ENCODE data around the gene RAE1.

The RAE1 gene

DNA sequence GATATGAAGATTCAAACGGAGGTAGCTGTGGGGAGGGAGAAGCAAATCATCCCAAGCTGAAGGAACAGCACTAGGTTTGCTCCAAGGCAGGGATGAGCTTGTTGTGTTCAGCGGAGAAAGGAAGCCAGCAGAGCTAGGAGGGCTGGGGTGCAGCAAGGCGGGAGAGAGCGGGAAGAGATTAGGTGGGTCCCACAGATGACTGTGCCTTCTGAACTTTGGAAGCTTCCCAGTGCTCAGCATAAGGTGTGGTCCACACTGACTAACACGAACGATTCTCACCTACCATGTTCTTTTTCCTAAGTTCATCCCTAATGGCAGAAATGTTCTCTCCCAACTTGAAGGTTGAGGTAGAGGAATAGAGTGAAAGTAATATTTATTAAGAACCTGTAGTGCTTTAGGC is 1.2 kb downstream of the RAE1 start:
- peak overlapping the region; percentile 95 for H3K4me3 ChIP-seq (ENCODE audit: low read depth, low read length)
- no peak for TF ChIP-seq CTCF (IDR thresholded peaks at IDR 0.05; ENCODE audit: low read depth, low read length, missing control alignments)
- DNase-seq (ENCODE audit: low read depth): no peak

DNA sequence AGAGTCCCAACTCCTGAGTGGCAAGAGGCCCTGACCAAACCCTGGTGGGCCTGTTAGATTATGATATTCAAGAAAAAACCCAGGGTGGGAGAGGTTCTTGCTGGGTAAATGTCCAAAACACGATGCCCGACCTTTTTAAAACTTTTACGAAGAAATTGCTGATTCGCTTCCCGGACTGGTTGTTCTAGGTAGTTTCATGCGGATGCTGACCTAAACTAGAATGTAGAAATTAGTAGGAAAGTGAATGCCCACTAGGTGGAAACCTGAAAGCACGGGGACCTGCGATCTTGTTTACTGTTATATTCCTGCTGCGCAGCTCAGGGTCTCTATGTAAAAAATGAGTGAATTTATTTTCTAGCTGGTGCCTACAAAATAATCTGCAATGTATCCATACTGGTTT is 2.3 kb downstream of the RAE1 start:
- DNase-seq (ENCODE audit: low read depth): no peak
- TF ChIP-seq CTCF (IDR thresholded peaks at IDR 0.05; ENCODE audit: low read depth, low read length, missing control alignments): no peak
- no peak overlapping the region for H3K4me3 ChIP-seq (ENCODE audit: low read depth, low read length)

DNA sequence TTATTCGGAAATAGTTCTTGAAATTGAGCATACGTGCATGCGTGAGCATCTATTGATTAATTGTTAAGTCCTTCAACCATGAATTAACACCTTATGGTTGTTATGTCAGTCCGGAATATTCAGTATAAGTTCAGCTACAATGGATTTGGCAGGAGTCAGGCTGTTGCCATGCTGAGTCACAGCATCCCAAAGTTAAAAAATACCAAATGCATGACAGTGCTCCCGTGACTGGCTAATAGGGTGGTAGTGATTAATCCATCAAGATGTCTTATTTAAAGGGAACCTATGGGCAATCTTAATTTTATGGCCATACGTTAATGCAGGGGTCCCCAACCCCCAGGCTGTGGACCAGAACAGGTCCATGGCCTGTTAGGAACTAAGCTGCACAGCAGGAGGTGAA is 10.5 kb downstream of the RAE1 start:
- no peak for DNase-seq (ENCODE audit: low read depth)
- TF ChIP-seq CTCF (IDR thresholded peaks at IDR 0.05; ENCODE audit: low read depth, low read length, missing control alignments): no peak
- H3K4me3 ChIP-seq (ENCODE audit: low read depth, low read length): no peak overlapping the region

DNA sequence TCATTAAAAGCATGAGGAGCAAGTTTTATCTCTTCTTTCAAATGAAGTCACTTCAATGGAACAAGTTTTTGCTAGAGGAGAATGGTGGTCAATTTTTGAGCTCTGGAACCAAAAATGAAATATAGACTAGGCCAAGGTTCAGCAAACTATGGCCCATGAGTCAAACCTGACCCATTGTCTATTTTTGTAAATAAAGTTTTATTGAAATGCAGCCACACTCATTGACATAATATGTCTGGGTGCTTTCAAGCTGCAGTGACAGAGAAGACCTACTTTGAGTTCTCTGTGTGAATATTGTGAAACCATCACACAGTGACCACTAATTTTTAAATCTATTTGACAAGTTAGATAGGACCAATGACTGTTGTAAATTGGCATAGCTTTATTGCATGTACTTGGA is 13.4 kb downstream of the RAE1 start:
- DNase-seq (ENCODE audit: low read depth): no peak
- H3K4me3 ChIP-seq (ENCODE audit: low read depth, low read length): no peak overlapping the region
- TF ChIP-seq CTCF (IDR thresholded peaks at IDR 0.05; ENCODE audit: low read depth, low read length, missing control alignments): no peak

- H3K4me3 ChIP-seq (ENCODE audit: low read depth, low read length): no peak overlapping the region
- TF ChIP-seq CTCF (IDR thresholded peaks at IDR 0.05; ENCODE audit: low read depth, low read length, missing control alignments): no peak
- DNase-seq (ENCODE audit: low read depth): no peak
Observed at GRCh38 chr20:57369596-57369995, 18.5 kb downstream of the RAE1 start.

DNA sequence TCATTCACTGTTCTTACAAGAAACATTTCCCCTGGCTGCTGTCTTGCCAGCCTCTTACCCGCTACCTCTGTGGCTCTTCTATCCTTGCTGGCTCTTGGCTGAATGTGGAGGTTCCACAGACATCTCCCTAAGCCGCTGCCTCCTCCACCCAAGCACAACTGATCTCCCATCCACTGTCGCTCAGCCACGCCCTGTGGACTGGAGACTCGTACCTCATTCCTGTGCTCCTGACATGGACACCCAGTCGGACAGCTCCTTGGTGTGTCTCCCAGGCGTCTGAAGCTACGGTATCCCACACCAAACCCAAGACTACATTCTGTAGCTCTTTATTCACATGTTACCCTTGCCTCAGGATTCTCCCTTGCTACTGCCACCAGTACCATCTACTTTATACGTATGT is 19.3 kb downstream of the RAE1 start:
- H3K4me3 ChIP-seq (ENCODE audit: low read depth, low read length): no peak overlapping the region
- TF ChIP-seq CTCF (IDR thresholded peaks at IDR 0.05; ENCODE audit: low read depth, low read length, missing control alignments): no peak
- no peak for DNase-seq (ENCODE audit: low read depth)

DNA sequence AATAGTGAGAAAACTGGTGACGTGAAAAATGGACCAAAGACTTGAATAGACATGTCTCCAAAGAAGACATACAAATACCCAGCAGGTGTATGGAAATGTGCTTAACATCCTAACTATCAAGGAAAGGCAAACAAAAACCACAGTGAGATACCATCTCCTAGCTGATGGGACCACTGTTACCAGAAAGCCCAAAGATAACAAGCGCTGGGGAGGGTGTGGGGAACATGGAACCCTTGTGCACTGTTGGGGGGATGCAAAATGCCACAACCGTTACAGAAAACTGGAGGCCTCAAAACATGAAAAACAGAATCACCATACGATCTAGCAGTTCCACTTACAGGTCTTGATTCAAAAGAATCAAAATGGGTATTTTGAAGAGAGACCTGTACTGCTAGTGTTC is 20.3 kb downstream of the RAE1 start:
- no peak for DNase-seq (ENCODE audit: low read depth)
- no peak for TF ChIP-seq CTCF (IDR thresholded peaks at IDR 0.05; ENCODE audit: low read depth, low read length, missing control alignments)
- H3K4me3 ChIP-seq (ENCODE audit: low read depth, low read length): no peak overlapping the region

Measured in GM12864 (cell line).